ENCODE results near the gene MORN1.

GRCh38 chr1:2337081-2337480, 54.3 kb downstream of the MORN1 start:
- TF ChIP-seq CTCF (IDR thresholded peaks at IDR 0.05; ENCODE audit: insufficient read depth, low read length, poor library complexity, severe bottlenecking), result no peak
- TF ChIP-seq EZH2phosphoT487 (conservative IDR thresholded peaks at IDR 0.05; ENCODE audit: low read length), result no peak
